Mesenchymal stem cell (in vitro differentiated cells and primary cell): ENCODE data around the gene MTMR6.

Experiments
- DNase-seq: peaks from one replicate; pipeline ENCODE4 v3.0.0-alpha.2; 2013
- H2AFZ ChIP-seq: one replicate; pipeline ENCODE4 v1.6.1; 2013; ENCODE audit warnings: low read depth, mild to moderate bottlenecking, control low read depth, inconsistent platforms, low read length, moderate library complexity
- H2AK5ac ChIP-seq: 2 replicates; pipeline ENCODE4 v1.6.1; 2013; ENCODE audit warnings: low read length, moderate library complexity, mild to moderate bottlenecking, inconsistent platforms; ENCODE audit not compliant: severe bottlenecking
- H2BK120ac ChIP-seq: one replicate; pipeline ENCODE4 v1.6.1; 2013; ENCODE audit warnings: low read depth, mild to moderate bottlenecking, inconsistent platforms, low read length, moderate library complexity
- H2BK12ac ChIP-seq, 2 experiments: one replicate each; pipeline ENCODE4 v1.6.1; 2013; ENCODE audit warnings: inconsistent platforms in 2 of 2, low read length in 2 of 2, mild to moderate bottlenecking in 2 of 2, moderate library complexity in 2 of 2, control low read depth in 1 of 2
- H2BK15ac ChIP-seq: one replicate; pipeline ENCODE4 v1.6.1; 2013; ENCODE audit warnings: mild to moderate bottlenecking, low read depth, inconsistent platforms; ENCODE audit not compliant: poor library complexity, severe bottlenecking
- H2BK5ac ChIP-seq: 2 replicates; pipeline ENCODE4 v1.6.1; 2013; ENCODE audit warnings: low read depth, mild to moderate bottlenecking, low read length, control low read depth, inconsistent platforms; ENCODE audit not compliant: poor library complexity, severe bottlenecking
- H3K14ac ChIP-seq, 2 experiments: one replicate each; pipeline ENCODE4 v1.6.1; 2013; ENCODE audit warnings: inconsistent platforms in 2 of 2, low read length in 2 of 2, control low read depth in 1 of 2, mild to moderate bottlenecking in 1 of 2, moderate library complexity in 1 of 2
- H3K18ac ChIP-seq, 2 experiments: one replicate each; pipeline ENCODE4 v1.6.1; 2013; ENCODE audit warnings: inconsistent platforms in 2 of 2, low read length in 2 of 2, control low read depth in 1 of 2, low read depth in 1 of 2, mild to moderate bottlenecking in 1 of 2
- H3K23ac ChIP-seq, 2 experiments: one replicate each; pipeline ENCODE4 v1.6.1; 2013; ENCODE audit warnings: inconsistent platforms in 2 of 2, low read length in 2 of 2, mild to moderate bottlenecking in 2 of 2, moderate library complexity in 2 of 2, control low read depth in 1 of 2
- H3K27ac ChIP-seq: 2 replicates; pipeline ENCODE4 v1.5.1; 2013; ENCODE audit warnings: mild to moderate bottlenecking, moderate library complexity, low read length, control low read depth, inconsistent platforms; ENCODE audit not compliant: poor library complexity, severe bottlenecking
- H3K27me3 ChIP-seq, 2 experiments: 2 replicates each; pipeline versions ENCODE4 v1.6.1 to v1.7.0; 2013; ENCODE audit warnings: low read length in 2 of 2, mild to moderate bottlenecking in 2 of 2, moderate library complexity in 2 of 2, control low read depth in 1 of 2, inconsistent platforms in 1 of 2; ENCODE audit not compliant: control insufficient read depth in 1 of 2, insufficient read depth in 1 of 2
- H3K36me3 ChIP-seq, 2 experiments: 2 replicates each; pipeline versions ENCODE4 v1.6.1 to v1.7.0; 2013; ENCODE audit warnings: low read length in 2 of 2, control low read depth in 1 of 2, inconsistent platforms in 1 of 2, low read depth in 1 of 2, mild to moderate bottlenecking in 1 of 2; ENCODE audit not compliant: insufficient read depth in 2 of 2, control insufficient read depth in 1 of 2
- H3K4ac ChIP-seq, 2 experiments: one replicate each; pipeline ENCODE4 v1.6.1; 2013; ENCODE audit warnings: inconsistent platforms in 2 of 2, low read length in 2 of 2, mild to moderate bottlenecking in 2 of 2, moderate library complexity in 2 of 2, control low read depth in 1 of 2, low read depth in 1 of 2
- H3K4me1 ChIP-seq: 2 replicates; pipeline ENCODE4 v1.6.1; 2013; ENCODE audit warnings: low read depth, low read length, control low read depth; ENCODE audit not compliant: control insufficient read depth, insufficient read depth
- H3K4me2 ChIP-seq: 2 replicates; pipeline ENCODE4 v1.6.1; 2013; ENCODE audit warnings: low read length, mild to moderate bottlenecking, inconsistent platforms; ENCODE audit not compliant: poor library complexity, severe bottlenecking
- H3K4me3 ChIP-seq, 2 experiments: 2 replicates each; pipeline versions ENCODE4 v1.5.1 to v1.7.0; 2013; ENCODE audit warnings: low read length in 2 of 2, mild to moderate bottlenecking in 2 of 2, control low read depth in 1 of 2, low read depth in 1 of 2; ENCODE audit not compliant: insufficient read depth in 1 of 2
- H3K79me1 ChIP-seq: replicated peaks from 2 replicates; pipeline ENCODE4 v1.6.1; 2013; ENCODE audit warnings: mild to moderate bottlenecking, control low read depth, low read length, inconsistent platforms; ENCODE audit not compliant: poor library complexity, severe bottlenecking
- H3K9ac ChIP-seq: 2 replicates; pipeline ENCODE4 v1.7.0; 2013; ENCODE audit warnings: mild to moderate bottlenecking, low read length, moderate library complexity
- H3K9me3 ChIP-seq: 2 replicates; pipeline ENCODE4 v1.7.0; 2013; ENCODE audit warnings: mild to moderate bottlenecking, low read length; ENCODE audit not compliant: control insufficient read depth
- H4K8ac ChIP-seq: one replicate; pipeline ENCODE4 v1.6.1; 2013; ENCODE audit warnings: inconsistent platforms, mild to moderate bottlenecking, low read length, moderate library complexity
- H4K91ac ChIP-seq: one replicate; pipeline ENCODE4 v1.6.1; 2013; ENCODE audit warnings: mild to moderate bottlenecking, low read length, inconsistent platforms
- WGBS: methylation state at CpG from one replicate; pipeline ENCODE4 v1.1.7; 2013; ENCODE audit warnings: mixed read lengths; 5-methylcytosine and 5-hydroxymethylcytosine counted together

Gene MTMR6

GRCh38 chr13:25267715-25268114 lies 19.6 kb downstream of the MTMR6 start:
- Histone ChIP-seq H4K8ac (no peak overlapping the region), H3K4me2 (no peak overlapping the region), H3K14ac (no peak overlapping the region), H4K91ac (no peak overlapping the region), H3K4ac (no peak overlapping the region), H2BK15ac (no peak overlapping the region), H2BK12ac (no peak overlapping the region), H3K9me3 (no peaks in the 10 kb centered on the region), H2AK5ac (no peak overlapping the region), H3K36me3 (peaks cover 14 to 66% of the 10 kb centered on the region in 2 experiments), H3K79me1 (peaks cover 25% of the 10 kb centered on the region), H2BK5ac (no peak overlapping the region), H3K18ac (no peak overlapping the region), H3K9ac (no peak overlapping the region), H2AFZ (no peak overlapping the region), H3K27me3 (no peaks in the 10 kb centered on the region), H3K27ac (no peak overlapping the region), H3K4me1 (peaks cover 4% of the 10 kb centered on the region), H2BK120ac (no peak overlapping the region), H3K23ac (no peak overlapping the region), H3K4me3 (no peak overlapping the region)
- WGBS: 97% methylated on average over 1 of the region's 1 CpG
- DNase-seq: peak; percentile 40

GRCh38 chr13:25266706-25267105 lies 20.6 kb downstream of the MTMR6 start:
- no peak overlapping the region for H3K4me3 ChIP-seq

GRCh38 chr13:25262261-25262660 lies 25.0 kb downstream of the MTMR6 start:
- 100% methylated on average over 3 of the region's 4 CpGs for WGBS

More at GRCh38 chr13:25266706-25267105, 20.6 kb downstream of the MTMR6 start:
- Histone ChIP-seq H4K8ac (no peak overlapping the region), H3K18ac (no peak overlapping the region), H3K4me2 (no peak overlapping the region), H2BK120ac (no peak overlapping the region), H4K91ac (no peak overlapping the region), H3K79me1 (peaks cover 19% of the 10 kb centered on the region), H3K14ac (no peak overlapping the region), H3K23ac (no peak overlapping the region), H2BK15ac (no peak overlapping the region), H3K9me3 (no peaks in the 10 kb centered on the region), H2AFZ (no peak overlapping the region), H3K27ac (no peak overlapping the region), H3K36me3 (peaks cover 14 to 67% of the 10 kb centered on the region in 2 experiments), H3K4ac (no peak overlapping the region), H2BK5ac (no peak overlapping the region), H3K9ac (no peak overlapping the region), H3K27me3 (no peaks in the 10 kb centered on the region), H2BK12ac (no peak overlapping the region), H3K4me1 (peaks cover 7% of the 10 kb centered on the region), H2AK5ac (no peak overlapping the region)
- no peak for DNase-seq
- 94% methylated on average over 5 of the region's 5 CpGs for WGBS

GRCh38 chr13:25253702-25254101 lies 33.6 kb downstream of the MTMR6 start:
- H2BK120ac ChIP-seq: no peak overlapping the region
- H3K14ac ChIP-seq: no peak overlapping the region
- H2AK5ac ChIP-seq: no peak overlapping the region
- H3K4me1 ChIP-seq: peaks cover 2% of the 10 kb centered on the region
- no peak overlapping the region for H2BK12ac ChIP-seq
- H3K23ac ChIP-seq: no peak overlapping the region
- no peak overlapping the region for H2BK5ac ChIP-seq
- H3K36me3 ChIP-seq: peaks cover 2 to 64% of the 10 kb centered on the region in 2 experiments
- H3K27me3 ChIP-seq: no peaks in the 10 kb centered on the region
- peaks cover 9% of the 10 kb centered on the region for H3K79me1 ChIP-seq
- no peak overlapping the region for H3K27ac ChIP-seq
- H3K9me3 ChIP-seq: no peaks in the 10 kb centered on the region
- no peak overlapping the region for H3K4me2 ChIP-seq
- H4K8ac ChIP-seq: no peak overlapping the region
- no peak for DNase-seq
- H2BK15ac ChIP-seq: no peak overlapping the region
- 97% methylated on average over 2 of the region's 2 CpGs for WGBS
- no peak overlapping the region for H2AFZ ChIP-seq
- H3K9ac ChIP-seq: peak overlapping the region; percentile 49
- H3K4ac ChIP-seq: no peak overlapping the region
- no peak overlapping the region for H3K18ac ChIP-seq
- H3K4me3 ChIP-seq: no peak overlapping the region
- no peak overlapping the region for H4K91ac ChIP-seq

More at GRCh38 chr13:25262261-25262660, 25.0 kb downstream of the MTMR6 start:
- Histone ChIP-seq H2BK12ac (no peak overlapping the region), H3K14ac (no peak overlapping the region), H3K27ac (no peak overlapping the region), H3K9me3 (no peaks in the 10 kb centered on the region), H4K8ac (no peak overlapping the region), H2BK120ac (no peak overlapping the region), H2BK15ac (no peak overlapping the region), H3K4me2 (no peak overlapping the region), H3K4ac (no peak overlapping the region), H4K91ac (no peak overlapping the region), H2AK5ac (no peak overlapping the region), H3K27me3 (no peaks in the 10 kb centered on the region), H3K4me1 (peaks cover 3% of the 10 kb centered on the region), H3K36me3 (peaks cover 4 to 86% of the 10 kb centered on the region in 2 experiments), H3K4me3 (no peak overlapping the region), H3K79me1 (peaks cover 3% of the 10 kb centered on the region), H3K18ac (no peak overlapping the region), H3K23ac (no peak overlapping the region), H3K9ac (no peak overlapping the region), H2AFZ (no peak overlapping the region), H2BK5ac (no peak overlapping the region)
- DNase-seq: no peak
